HEK293T (cell line): ENCODE measurements around the gene CHTF18.

ENCODE experiments used
- ARNT ChIP-seq: fragments of 450-650 bp; IDR thresholded peaks from 2 replicates; pipeline ENCODE4 v1.6.1; 2017; ENCODE audit warnings: mild to moderate bottlenecking
- BHLHE40 ChIP-seq: fragments of 450-650 bp; IDR thresholded peaks from 2 replicates; pipeline ENCODE4 v1.6.1; 2016; ENCODE audit warnings: mild to moderate bottlenecking, moderate library complexity, borderline replicate concordance
- ELF4 ChIP-seq: fragments of 450-650 bp; IDR thresholded peaks from 2 replicates; pipeline ENCODE4 v1.6.1; 2017; ENCODE audit warnings: antibody characterized with exemption
- FOXA1 ChIP-seq: fragments of 450-650 bp; IDR thresholded peaks from 2 replicates; pipeline ENCODE4 v1.6.1; 2016; ENCODE audit warnings: mild to moderate bottlenecking
- FOXM1 ChIP-seq: fragments of 450-650 bp; IDR thresholded peaks from 2 replicates; pipeline ENCODE4 v1.6.1; 2017; ENCODE audit warnings: mild to moderate bottlenecking, borderline replicate concordance
- HDGF ChIP-seq: fragments of 450-650 bp; IDR thresholded peaks from 2 replicates; pipeline ENCODE4 v1.6.1; 2017; ENCODE audit warnings: antibody characterized with exemption, borderline replicate concordance
- LEF1 ChIP-seq: fragments of 450-650 bp; IDR thresholded peaks from 2 replicates; pipeline ENCODE4 v1.6.1; 2017; ENCODE audit warnings: mild to moderate bottlenecking, borderline replicate concordance
- NFRKB ChIP-seq: fragments of 450-650 bp; IDR thresholded peaks from 2 replicates; pipeline ENCODE4 v1.6.1; 2016; ENCODE audit warnings: mild to moderate bottlenecking, moderate library complexity
- PKNOX1 ChIP-seq: fragments of 450-650 bp; IDR thresholded peaks from 2 replicates; pipeline ENCODE4 v1.6.1; 2016
- SP1 ChIP-seq: fragments of 450-650 bp; IDR thresholded peaks from 2 replicates; pipeline ENCODE4 v1.6.1; 2017
- SUZ12 ChIP-seq: fragments of 450-650 bp; IDR thresholded peaks from 2 replicates; pipeline ENCODE4 v1.6.1; 2016; ENCODE audit warnings: mild to moderate bottlenecking
- TARDBP ChIP-seq: fragments of 450-650 bp; IDR thresholded peaks from 2 replicates; pipeline ENCODE4 v1.6.1; 2016

DNA sequence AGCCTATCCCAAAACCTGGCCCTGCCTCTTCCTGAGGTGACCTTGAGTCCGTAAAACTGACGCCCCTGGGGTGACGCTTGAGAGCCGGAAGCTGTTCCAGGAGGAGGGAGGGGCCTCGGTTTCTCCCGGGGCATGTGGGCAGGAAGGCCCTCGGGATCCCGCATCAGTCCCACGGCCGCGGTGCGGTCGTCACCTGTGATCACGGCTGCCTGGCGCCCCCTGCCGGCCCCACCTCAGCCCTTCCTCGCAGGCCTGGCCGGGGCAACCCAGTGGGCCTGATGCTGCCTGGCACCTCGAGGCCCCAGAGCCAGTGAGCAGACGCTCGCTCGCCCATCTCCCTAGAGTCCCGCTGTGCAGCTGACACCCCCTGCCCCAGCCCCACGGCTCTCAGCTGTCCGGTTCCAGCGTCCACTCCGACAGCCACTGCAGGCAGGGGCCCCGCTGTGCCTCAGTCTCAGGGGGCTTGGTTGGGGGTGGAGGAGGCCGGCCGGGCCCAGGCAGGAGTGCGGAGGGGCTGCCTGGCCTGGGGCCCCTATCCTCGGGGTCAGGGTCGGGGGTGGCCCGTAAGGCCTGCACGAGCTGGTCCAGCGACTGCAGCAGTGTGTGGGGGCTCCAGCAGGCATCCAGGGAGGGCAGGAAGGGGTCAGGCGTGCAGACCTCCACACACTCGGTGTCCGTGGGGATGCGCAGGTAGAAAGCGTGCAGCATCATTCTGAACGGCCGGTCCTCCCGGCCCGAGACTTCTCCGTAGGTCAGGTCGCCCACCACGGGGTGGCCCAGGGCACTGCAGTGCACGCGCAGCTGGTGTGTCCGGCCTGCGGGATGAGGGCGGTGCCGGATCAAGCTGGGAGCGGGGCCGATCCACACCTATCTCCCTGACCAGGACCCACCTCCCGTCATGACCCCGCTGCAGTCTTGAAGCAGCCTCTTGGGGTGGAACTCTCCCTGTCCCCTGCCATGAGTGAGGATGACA is 2.6 kb upstream of the CHTF18 start:
- no peak for TF ChIP-seq SP1
- no peak for TF ChIP-seq ARNT
- TF ChIP-seq FOXM1 = no peak
- TF ChIP-seq LEF1 = no peak
- no peak for TF ChIP-seq SUZ12
- no peak for TF ChIP-seq NFRKB
- TF ChIP-seq PKNOX1 = no peak
- no peak for TF ChIP-seq TARDBP
- TF ChIP-seq ELF4 = no peak
- TF ChIP-seq FOXA1 = no peak
- no peak for TF ChIP-seq BHLHE40
- TF ChIP-seq HDGF = no peak
